Activated B cell treated with CpG ODN at 0.5 μM for 24 hours (primary cell): ENCODE results near the gene HDAC10. TPM values are rescaled to one million over a fixed set of nuclear protein-coding genes. Genes with fewer than 3 reads are reported as not detected.

Source experiments
- ATAC-seq: fragments of 200-7000 bp; cut with Tn5 transposase; one replicate; pipeline ENCODE4 v1.10.0; 2021; ENCODE audit warnings: low read depth, mild to moderate bottlenecking, moderate library complexity
- CTCF ChIA-PET: fragments of 350-600 bp; sonication (Branson Sonifier 250); formaldehyde crosslinking; loops from one replicate; lab custom pipeline; 2021; ENCODE audit warnings: antibody characterized with exemption; lab: Charles Lee
- POLR2A ChIA-PET: fragments of 350-600 bp; sonication (Branson Sonifier 250); formaldehyde crosslinking; loops from one replicate; lab custom pipeline; 2021; ENCODE audit warnings: antibody characterized with exemption; lab: Charles Lee
- DNase-seq: peaks from one replicate; pipeline ENCODE4 v3.0.0; 2022
- H3K27ac Mint-ChIP-seq: one replicate; pipeline ENCODE4 v1.8.0; 2020; ENCODE audit warnings: mixed read lengths
- H3K27me3 Mint-ChIP-seq: one replicate; pipeline ENCODE4 v1.8.0; 2021; ENCODE audit warnings: mixed read lengths
- H3K36me3 Mint-ChIP-seq: one replicate; pipeline ENCODE4 v1.8.0; 2021; ENCODE audit warnings: low read depth, mixed read lengths
- H3K4me1 Mint-ChIP-seq: one replicate; pipeline ENCODE4 v1.8.0; 2021; ENCODE audit warnings: mixed read lengths
- H3K4me3 Mint-ChIP-seq: one replicate; pipeline ENCODE4 v1.8.0; 2020; ENCODE audit warnings: mild to moderate bottlenecking, mixed read lengths
- H3K9me3 Mint-ChIP-seq: one replicate; pipeline ENCODE4 v1.8.0; 2020; ENCODE audit warnings: mixed read lengths
- CTCF ChIP-seq: fragments of 200-600 bp; IDR thresholded peaks from one replicate; pipeline ENCODE4 v1.8.0; 2022; ENCODE audit warnings: antibody characterized with exemption, mild to moderate bottlenecking
- intact Hi-C: fragments of 100-400 bp; cut with micrococcal nuclease; formaldehyde crosslinking; loops from one replicate; pipeline ENCODE4 v1.15.1; 2024
- total RNA-seq: library from RNA; stranded (reverse); gene quantifications from 2 replicates; pipeline ENCODE4 v1.2.3, GENCODE V29; 2022

HDAC10 gene
- total RNA-seq, 1 donor from 2014 or later = 68.2 TPM

DNA sequence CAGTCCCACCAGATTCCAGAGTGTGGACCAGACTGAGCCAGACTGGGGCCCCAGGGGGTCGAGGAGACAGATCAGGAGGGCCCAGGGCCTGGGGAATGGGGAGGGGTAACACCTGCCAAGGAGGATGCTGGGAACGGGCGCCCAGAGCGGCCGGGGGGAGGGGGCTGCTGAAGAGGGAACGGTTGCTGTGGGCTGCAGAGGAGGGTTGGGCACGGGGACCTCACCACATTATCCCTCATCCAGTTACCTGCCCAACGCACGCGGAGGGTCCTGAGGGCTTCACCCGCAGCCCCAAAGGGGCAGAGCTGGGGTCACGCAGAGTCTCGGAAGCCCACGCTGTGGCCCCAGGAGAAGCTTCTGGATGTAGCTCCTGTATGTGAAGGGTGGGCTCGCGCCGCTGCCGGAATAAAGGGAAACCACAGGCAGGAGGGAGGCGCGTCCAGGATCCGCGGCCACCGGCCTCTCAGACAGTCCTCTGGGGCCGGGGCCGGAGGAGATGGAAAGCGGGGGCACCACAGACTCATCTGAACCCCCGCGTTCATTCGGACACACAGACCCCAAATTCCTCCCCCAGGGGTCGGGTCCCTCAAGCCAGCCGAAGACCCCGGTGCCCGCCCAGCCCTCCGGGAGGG, 51.1 kb downstream of the HDAC10 start:
- intact Hi-C loops = loop anchor here (1.0 to 10.0 kb wide), 5 partner anchors 9 to 345 kb away; partner anchors contain the start of genes IL17REL, TRABD and ZBED4
- POLR2A ChIA-PET = interaction anchor here (0.8 to 4.9 kb wide), 4 partner anchors 8 to 308 kb away, joined by 3 to 72 read pairs (median 5); partner anchors contain the start of genes LMF2 and NCAPH2
- peaks cover 35% of the 10 kb centered on the region for H3K36me3 Mint-ChIP-seq

GRCh38 chr22:50199251-50199721, 51.8 kb downstream of the HDAC10 start:
- no peak for TF ChIP-seq CTCF
- Mint-ChIP-seq H3K9me3 (no peaks in the 10 kb centered on the region), H3K36me3 (peaks cover 34% of the 10 kb centered on the region), H3K27ac (peak overlapping the region; percentile 18), H3K4me3 (peak overlapping the region; percentile 75), H3K4me1 (peaks cover 33% of the 10 kb centered on the region), H3K27me3 (no peaks in the 10 kb centered on the region)
- no peak for DNase-seq
- ChIA-PET POLR2A (interaction anchor here (1.9 to 4.9 kb wide), 2 partner anchors 8 to 274 kb away, joined by 5 to 72 read pairs; no protein-coding TSS in a partner anchor), CTCF (no interaction called here)
- ATAC-seq = no peak
- intact Hi-C loops = no loop called here

More for the DNA sequence above, 51.1 kb downstream of the HDAC10 start:
- TF ChIP-seq CTCF = no peak
- DNase-seq = no peak
- H3K27ac Mint-ChIP-seq = peak overlapping the region; percentile 18
- H3K4me3 Mint-ChIP-seq = peak overlapping the region; percentile 75
- no peak for ATAC-seq
- peaks cover 31% of the 10 kb centered on the region for H3K4me1 Mint-ChIP-seq
- no peaks in the 10 kb centered on the region for H3K27me3 Mint-ChIP-seq
- H3K9me3 Mint-ChIP-seq = no peaks in the 10 kb centered on the region
- CTCF ChIA-PET = no interaction called here

- DNase-seq = no peak
- no peak overlapping the region for H3K27ac Mint-ChIP-seq
- intact Hi-C loops = no loop called here
- no peak for TF ChIP-seq CTCF
- CTCF ChIA-PET = no interaction called here
- POLR2A ChIA-PET = interaction anchor here (0.6 to 1.9 kb wide), 3 partner anchors 11 to 273 kb away, joined by 3 to 6 read pairs (median 5); no protein-coding TSS in a partner anchor
- H3K36me3 Mint-ChIP-seq = peaks cover 28% of the 10 kb centered on the region
- ATAC-seq = no peak
- no peaks in the 10 kb centered on the region for H3K9me3 Mint-ChIP-seq
- peaks cover 37% of the 10 kb centered on the region for H3K4me1 Mint-ChIP-seq
- H3K4me3 Mint-ChIP-seq = no peak overlapping the region
- H3K27me3 Mint-ChIP-seq = no peaks in the 10 kb centered on the region
Observed at GRCh38 chr22:50198624-50199017, 52.4 kb downstream of the HDAC10 start.

DNA sequence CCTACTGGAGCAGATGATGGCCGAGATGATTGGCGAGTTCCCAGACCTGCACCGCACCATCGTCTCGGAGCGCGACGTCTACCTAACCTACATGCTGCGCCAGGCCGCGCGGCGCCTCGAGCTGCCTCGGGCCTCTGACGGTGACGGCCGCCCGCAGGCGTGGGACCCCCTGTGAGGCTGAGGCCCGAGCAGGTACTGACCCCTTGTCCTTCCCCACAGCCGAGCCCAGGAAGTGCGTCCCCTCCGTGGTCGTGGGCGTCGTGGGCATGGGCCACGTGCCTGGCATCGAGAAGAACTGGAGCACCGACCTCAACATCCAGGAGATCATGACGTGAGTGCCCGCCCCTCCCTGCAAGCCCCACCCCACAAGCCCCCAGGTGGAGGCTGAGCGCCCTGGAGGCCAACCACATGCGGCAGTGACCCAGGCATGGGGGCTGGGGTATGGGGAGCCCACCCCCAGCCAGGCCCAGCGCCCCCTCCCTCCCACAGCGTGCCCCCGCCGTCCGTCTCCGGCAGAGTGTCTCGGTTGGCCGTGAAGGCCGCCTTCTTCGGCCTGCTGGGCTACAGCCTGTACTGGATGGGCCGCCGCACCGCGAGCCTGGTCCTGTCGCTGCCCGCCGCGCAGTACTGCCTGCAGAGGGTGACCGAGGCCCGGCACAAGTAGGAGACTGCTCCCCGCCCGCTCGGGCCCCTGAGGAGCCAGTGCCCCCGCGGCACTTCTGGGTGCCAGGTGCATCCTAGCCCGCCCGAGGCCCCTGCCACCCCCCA, 53.0 kb downstream of the HDAC10 start:
- H3K27ac Mint-ChIP-seq = no peak overlapping the region
- TF ChIP-seq CTCF = no peak
- H3K27me3 Mint-ChIP-seq = no peaks in the 10 kb centered on the region
- DNase-seq = no peak
- intact Hi-C loops = no loop called here
- H3K4me3 Mint-ChIP-seq = no peak overlapping the region
- no peak for ATAC-seq
- ChIA-PET POLR2A (interaction anchor here (1.9 kb wide), 1 partner anchor 11 kb away, joined by 6 read pairs; no protein-coding TSS in a partner anchor), CTCF (no interaction called here)
- H3K9me3 Mint-ChIP-seq = no peaks in the 10 kb centered on the region
- H3K36me3 Mint-ChIP-seq = peaks cover 22% of the 10 kb centered on the region
- peaks cover 42% of the 10 kb centered on the region for H3K4me1 Mint-ChIP-seq
